Measurements from ENCODE around the gene AMOTL2.

AMOTL2 gene

GRCh38 chr3:134317106-134317947, 56.9 kb downstream of the AMOTL2 start:
- peak; percentile 53 for DNase-seq (ENCODE audit: low spot score)
- FAIRE-seq = no peak

- FAIRE-seq = peak; percentile 93
These were observed 58.8 kb downstream of the AMOTL2 start for GRCh38 chr3:134315286-134316106.

DNA sequence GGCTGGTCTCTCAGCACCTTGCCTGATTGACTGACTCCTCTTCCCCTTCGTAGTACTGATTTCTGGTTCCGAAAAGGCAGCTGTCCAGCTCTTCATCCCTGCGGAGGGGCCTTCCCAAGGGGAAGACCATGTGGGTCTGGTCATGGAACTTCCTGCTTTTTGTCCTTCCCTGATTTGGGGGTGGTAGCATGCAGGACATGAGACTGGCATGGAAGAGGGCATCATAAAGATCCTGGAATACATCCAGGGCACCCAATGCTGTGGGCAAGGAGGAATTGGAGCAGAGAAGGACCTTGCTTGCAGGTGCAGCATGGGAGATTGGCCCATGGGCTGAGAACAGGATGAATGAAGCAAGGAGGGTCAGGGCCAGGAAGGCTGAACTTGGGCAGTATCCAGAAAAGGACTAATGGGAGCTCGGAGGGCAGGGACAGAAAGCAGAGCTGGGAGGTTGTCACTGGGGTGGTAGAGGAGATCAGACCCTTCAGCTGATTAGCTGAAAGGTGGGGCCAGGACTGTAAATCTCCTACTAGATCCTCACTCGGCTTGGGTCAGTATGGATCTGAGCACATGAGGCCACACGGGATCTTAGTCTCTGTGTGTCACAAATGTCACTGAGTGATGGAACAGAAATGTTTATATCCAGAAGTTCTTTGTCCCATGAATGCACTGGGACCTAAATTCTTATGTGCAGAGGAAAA, 59.5 kb downstream of the AMOTL2 start:
- DNase-seq (ENCODE audit: low spot score) (no peak), FAIRE-seq (peak; percentile 70)

More at GRCh38 chr3:134315286-134316106, 58.8 kb downstream of the AMOTL2 start:
- no peak for DNase-seq (ENCODE audit: low spot score)

DNA sequence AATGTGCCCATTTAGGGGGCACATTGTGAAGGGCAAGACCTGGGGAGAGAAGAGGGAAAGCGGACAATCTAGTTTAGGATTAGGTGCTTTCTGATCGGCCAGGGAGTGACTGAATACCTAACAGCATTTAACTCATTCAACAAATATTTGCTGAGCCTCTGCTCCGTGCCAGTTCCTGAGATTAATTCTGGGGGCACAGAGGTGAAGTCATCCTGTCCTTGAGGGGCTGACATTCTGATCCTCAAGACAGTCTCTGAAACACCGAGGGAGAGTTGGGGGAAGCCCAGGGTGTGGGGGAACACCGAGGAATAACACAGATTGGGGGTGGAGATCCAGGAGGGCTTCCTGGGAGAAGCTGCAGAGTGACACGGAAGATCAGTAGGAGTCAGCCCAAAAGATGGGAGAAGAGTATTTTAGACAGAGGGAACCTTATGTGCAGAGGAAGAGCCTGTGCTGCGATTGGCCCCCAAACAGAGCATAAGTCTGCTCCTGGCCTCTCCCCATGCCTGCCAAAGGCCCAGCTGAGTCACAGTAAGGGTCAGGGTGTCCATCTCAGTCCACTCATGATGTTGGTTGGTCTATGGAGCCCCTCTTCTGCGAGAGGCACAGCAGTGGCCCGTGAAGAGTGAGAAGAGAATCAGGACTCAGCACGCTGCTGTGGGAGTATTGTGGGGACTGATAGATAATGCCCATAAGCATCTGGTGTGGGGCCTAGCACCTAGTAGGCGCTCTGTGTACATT, 60.2 kb downstream of the AMOTL2 start:
- FAIRE-seq = no peak

DNA sequence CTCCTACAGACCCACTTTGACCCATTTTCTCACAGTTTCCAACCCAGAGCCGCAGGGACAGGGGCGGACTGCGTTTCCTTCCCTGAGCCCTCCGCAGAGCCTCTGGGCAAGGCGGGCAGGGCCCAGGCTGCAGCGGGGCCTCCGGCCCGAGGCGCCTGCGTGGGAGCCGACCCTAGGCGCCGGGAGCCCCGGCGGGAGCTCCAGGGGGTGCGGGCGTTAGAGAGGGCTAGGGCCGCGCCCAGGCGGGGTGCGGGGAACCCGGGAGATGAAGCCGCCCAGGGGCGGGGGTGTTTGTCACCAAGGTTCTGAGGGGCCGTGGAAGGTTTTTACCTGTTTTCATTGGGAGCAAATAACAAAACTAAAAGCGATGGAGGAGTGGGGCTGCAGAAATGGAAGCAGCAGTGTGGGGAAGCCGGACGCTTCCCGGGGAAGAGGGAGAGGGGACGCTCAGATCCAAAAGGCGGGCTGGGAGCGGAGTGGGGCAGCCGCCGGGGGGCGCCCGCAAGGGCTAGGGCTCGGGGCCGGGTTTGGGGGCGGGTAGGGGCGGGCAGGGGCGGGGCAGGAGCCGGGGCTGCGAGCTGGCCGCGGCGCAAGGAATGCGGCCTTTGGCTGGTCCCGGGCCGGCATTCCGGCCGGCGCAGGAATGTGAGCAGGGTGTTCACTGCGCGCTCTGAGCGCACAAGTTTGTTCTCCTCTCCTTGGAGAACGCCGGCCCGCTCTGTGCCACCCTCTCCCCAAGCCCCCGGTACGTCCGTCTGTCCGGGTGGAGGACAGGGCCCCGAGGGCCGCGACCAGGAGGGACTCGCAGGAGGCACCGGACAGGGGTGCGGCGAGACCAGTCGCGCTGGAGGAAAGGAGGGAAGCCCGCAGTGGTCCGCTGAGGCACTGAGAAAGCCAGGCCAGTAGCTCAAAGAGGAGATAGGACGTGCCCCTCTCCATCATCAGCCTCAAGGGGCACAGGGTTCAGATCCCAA, 61.1 kb downstream of the AMOTL2 start:
- no peak for FAIRE-seq
- DNase-seq (ENCODE audit: low spot score) = no peak

More for the DNA sequence above, 60.2 kb downstream of the AMOTL2 start:
- no peak for DNase-seq (ENCODE audit: low spot score)

DNA sequence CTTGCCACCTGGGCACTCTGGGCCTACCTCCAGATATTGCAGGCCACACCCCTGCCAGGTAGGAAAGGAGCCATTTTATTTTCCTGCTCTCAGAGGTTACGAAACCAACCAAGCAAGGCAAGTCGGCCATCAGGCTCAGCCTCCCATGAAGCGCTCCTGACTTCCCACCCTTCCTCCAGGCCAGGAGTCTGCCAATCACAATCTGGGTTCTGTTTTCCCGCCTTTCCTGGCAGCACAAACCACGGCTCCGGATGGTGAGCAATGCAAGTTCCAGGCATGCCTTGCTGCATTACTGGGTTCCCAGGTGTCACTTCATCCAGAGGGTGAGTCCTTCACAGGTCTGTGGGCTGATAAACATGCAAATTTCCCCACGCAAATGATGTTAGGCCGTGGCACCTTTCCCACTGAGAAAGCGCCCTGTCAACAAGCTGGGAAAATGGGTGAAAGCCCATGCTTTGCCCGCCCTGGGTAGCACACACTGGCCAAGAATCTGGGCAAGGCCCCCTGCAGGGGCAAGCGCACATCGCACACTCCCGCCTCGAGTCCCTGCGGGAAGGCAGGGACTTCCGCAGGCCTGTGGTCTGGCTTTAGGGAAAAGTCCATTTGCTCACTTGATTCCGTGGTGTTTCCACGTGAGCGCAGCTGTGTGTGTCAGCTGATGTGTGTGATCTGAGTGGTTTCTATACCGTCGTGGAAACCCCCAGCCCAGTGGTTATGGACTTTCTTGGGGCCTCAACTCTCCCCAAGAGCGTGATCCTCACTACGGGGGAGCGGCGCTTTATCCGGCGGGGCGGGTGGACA, 62.0 kb downstream of the AMOTL2 start:
- no peak for FAIRE-seq
- DNase-seq (ENCODE audit: low spot score) = no peak

DNA sequence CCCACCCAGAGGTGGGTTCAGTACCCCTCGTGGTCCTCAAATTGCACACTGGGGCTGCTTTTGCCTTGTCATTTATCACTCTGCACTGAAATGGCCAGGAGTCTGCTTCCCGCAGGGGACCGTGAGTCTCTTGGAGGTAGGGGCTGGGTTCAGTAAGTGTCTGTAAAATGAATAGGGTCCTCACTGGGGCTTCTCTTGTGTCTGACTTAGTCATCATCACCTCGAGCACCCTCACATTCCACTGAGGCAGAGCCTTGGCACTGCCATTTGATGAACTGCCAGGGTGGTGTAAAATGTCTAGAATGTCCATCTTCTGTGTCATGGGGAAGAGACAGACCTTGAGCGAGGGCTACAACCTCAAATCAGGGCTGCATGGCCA, 62.6 kb downstream of the AMOTL2 start:
- DNase-seq (ENCODE audit: low spot score) (no peak), FAIRE-seq (no peak)

GRCh38 chr3:134311265-134311664, 63.0 kb downstream of the AMOTL2 start:
- DNase-seq (ENCODE audit: low spot score) = no peak
- FAIRE-seq = no peak

DNA sequence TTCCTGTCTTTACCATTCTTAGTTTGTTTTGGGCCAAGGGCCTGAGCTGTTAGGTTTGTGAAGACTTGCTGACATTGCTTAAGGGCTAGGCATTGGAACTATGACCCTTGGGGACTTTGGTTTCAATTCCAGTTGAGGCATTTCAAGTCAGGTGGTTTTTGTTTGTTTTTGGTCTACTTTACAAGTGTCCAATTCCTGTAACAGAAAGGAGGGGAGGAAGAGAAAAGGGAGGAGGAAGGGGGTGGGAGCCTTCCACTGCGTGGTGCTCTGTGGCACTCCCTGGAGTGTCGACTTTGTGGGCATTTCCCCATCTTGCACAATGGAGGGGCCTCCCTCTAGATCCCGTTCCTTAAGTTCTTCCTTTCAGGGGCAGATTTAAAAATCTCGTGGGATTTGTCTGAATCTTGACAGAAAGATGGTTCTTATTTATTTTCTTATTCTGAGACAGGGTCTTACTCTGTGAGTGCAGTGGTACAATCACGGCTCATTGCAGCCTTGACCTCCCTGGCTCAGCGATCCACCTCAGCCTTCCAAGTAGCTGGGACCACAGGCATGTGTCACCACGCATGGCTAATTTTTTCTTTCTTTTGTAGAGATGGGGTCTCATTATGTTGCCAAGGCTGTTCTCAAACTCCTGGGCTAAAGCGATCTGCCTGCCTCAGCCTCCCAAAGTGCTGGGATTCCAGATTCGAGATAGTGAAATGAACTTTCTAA, 64.1 kb downstream of the AMOTL2 start:
- DNase-seq (ENCODE audit: low spot score) (no peak), FAIRE-seq (no peak)

GRCh38 chr3:134308350-134308891, 65.8 kb downstream of the AMOTL2 start:
- DNase-seq (ENCODE audit: low spot score) = peak; percentile 80

GRCh38 chr3:134307425-134307824, 66.8 kb downstream of the AMOTL2 start:
- DNase-seq (ENCODE audit: low spot score) (no peak), FAIRE-seq (no peak)

More at GRCh38 chr3:134308350-134308891, 65.8 kb downstream of the AMOTL2 start:
- FAIRE-seq = no peak

- DNase-seq (ENCODE audit: low spot score) (no peak), FAIRE-seq (no peak)
These were observed 67.9 kb downstream of the AMOTL2 start for GRCh38 chr3:134306320-134306719.

Data from urothelium cell line (cell line).